ENCODE results near the gene CHRNA7.
A peak's percentile ranks its signal among the peaks of the same experiment; 100 is the strongest.

Gene CHRNA7

DNA sequence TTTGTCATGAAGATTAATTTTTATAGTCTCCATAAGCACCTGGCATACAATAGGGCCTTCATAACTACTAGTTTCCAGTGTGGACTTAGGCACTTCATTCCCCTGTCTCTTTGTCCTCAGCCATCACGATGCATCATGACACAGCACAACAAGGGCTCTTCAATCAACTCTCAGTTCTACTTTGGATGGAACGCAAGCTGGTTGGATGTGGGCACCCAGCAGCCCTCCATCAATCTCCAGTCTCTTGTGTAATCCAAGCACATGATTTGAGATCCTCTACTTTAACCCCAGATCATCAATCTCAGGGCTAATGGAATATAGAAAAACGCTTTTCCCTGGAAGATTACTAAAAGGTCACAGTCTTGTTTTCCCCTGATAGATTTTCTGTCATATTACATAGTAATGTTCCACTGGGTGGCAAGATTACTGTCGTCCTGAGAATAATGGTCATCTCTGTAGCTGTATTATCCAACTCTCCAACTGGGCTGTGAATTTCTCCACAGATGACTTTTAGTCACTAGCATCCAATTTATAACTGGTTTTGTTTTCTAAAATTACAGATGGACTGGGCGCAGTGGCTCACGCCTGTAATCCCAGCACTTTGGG lies 22.9 kb upstream of the CHRNA7 start:
- DNase-seq (ENCODE audit: low read depth, low spot score), result no peak
- CTCF ChIA-PET, result no interaction called here
- POLR2A ChIA-PET, result no interaction called here
- TF ChIP-seq, protein P1, sequence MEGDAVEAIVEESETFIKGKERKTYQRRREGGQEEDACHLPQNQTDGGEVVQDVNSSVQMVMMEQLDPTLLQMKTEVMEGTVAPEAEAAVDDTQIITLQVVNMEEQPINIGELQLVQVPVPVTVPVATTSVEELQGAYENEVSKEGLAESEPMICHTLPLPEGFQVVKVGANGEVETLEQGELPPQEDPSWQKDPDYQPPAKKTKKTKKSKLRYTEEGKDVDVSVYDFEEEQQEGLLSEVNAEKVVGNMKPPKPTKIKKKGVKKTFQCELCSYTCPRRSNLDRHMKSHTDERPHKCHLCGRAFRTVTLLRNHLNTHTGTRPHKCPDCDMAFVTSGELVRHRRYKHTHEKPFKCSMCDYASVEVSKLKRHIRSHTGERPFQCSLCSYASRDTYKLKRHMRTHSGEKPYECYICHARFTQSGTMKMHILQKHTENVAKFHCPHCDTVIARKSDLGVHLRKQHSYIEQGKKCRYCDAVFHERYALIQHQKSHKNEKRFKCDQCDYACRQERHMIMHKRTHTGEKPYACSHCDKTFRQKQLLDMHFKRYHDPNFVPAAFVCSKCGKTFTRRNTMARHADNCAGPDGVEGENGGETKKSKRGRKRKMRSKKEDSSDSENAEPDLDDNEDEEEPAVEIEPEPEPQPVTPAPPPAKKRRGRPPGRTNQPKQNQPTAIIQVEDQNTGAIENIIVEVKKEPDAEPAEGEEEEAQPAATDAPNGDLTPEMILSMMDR (IDR thresholded peaks at IDR 0.05; ENCODE audit: insufficient read depth, low read length, missing control alignments), result no peak
- no peak overlapping the region for H3K4me3 ChIP-seq (ENCODE audit: low read depth, low read length)

DNA sequence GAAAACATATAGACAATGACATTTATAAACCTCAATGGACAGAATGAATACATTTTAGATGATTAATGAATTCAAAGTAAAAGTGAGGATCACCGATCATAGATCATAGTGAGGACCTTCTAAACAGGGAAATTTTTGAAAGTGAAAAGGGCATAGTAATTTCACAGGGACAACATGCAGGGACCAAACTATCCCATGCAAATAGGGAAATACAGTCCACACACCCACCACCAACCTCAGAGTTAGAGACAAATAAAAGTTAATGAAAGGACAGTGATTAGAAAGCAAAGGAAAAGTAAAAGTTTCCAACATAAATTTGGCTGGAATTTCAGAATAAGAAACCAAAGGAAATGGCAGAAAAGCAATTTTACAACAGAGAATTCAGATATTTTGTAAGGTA lies 15.4 kb upstream of the CHRNA7 start:
- H3K4me3 ChIP-seq (ENCODE audit: low read depth, low read length), result no peak overlapping the region
- CTCF ChIA-PET, result no interaction called here
- POLR2A ChIA-PET, result no interaction called here
- no peak for DNase-seq (ENCODE audit: low read depth, low spot score)
- TF ChIP-seq, protein P1 (IDR thresholded peaks at IDR 0.05; ENCODE audit: insufficient read depth, low read length, missing control alignments), result no peak

DNA sequence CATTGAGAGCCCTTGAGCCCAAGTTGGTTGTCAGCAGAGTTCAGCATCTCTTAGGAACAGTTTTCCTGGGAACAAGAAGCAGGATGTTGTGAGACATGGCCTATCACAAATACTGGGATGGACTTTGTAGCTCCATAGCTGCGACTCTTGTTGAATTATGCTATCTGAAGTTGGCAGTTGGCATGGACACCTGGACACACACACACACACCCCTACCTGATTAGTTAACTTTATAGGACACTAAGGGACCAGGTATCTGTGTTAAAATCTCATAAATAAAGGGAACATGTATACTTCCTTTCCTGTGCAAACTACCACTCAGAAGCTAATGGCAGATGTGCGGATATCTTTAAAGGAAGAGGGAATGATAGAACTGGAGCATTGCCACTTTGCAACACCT lies 10.2 kb upstream of the CHRNA7 start:
- DNase-seq (ENCODE audit: low read depth, low spot score), result no peak
- TF ChIP-seq, protein P1 (IDR thresholded peaks at IDR 0.05; ENCODE audit: insufficient read depth, low read length, missing control alignments), result no peak
- CTCF ChIA-PET, result no interaction called here
- H3K4me3 ChIP-seq (ENCODE audit: low read depth, low read length), result no peak overlapping the region
- POLR2A ChIA-PET, result no interaction called here

GRCh38 chr15:32028921-32029320 lies 1.4 kb upstream of the CHRNA7 start:
- CTCF ChIA-PET, result no interaction called here
- H3K4me3 ChIP-seq (ENCODE audit: low read depth, low read length), result no peak overlapping the region
- TF ChIP-seq, protein P1 (IDR thresholded peaks at IDR 0.05; ENCODE audit: insufficient read depth, low read length, missing control alignments), result no peak
- POLR2A ChIA-PET, result no interaction called here
- no peak for DNase-seq (ENCODE audit: low read depth, low spot score)

GRCh38 chr15:32029409-32029861 lies 880 bp upstream of the CHRNA7 start:
- ChIA-PET POLR2A (no interaction called here), CTCF (no interaction called here)
- TF ChIP-seq, protein P1 (IDR thresholded peaks at IDR 0.05; ENCODE audit: insufficient read depth, low read length, missing control alignments), result peak; percentile 15

GRCh38 chr15:32030795-32031194 lies 480 bp downstream of the CHRNA7 start:
- TF ChIP-seq, protein P1 (IDR thresholded peaks at IDR 0.05; ENCODE audit: insufficient read depth, low read length, missing control alignments), result no peak
- ChIA-PET CTCF (no interaction called here), POLR2A (no interaction called here)
- DNase-seq (ENCODE audit: low read depth, low spot score), result no peak
- peak overlapping the region; percentile 52 for H3K4me3 ChIP-seq (ENCODE audit: low read depth, low read length)

More at GRCh38 chr15:32029409-32029861, 880 bp upstream of the CHRNA7 start:
- no peak overlapping the region; the same call in 1 of the 2 replicates for H3K4me3 ChIP-seq (ENCODE audit: low read depth, low read length)
- no peak for DNase-seq (ENCODE audit: low read depth, low spot score)

All from AG04449 (cell line).